PFSK-1 (cell line): ENCODE measurements around the gene ATP13A3.

ENCODE experiments used
- FOXP2 ChIP-seq: optimal IDR thresholded peaks from 2 replicates; pipeline ENCODE3; 2011; ENCODE audit warnings: borderline replicate concordance, control low read depth, inconsistent platforms; ENCODE audit not compliant: insufficient read depth; ENCODE audit errors: extremely low read length, extremely low read depth
- POLR2AphosphoS5 ChIP-seq: IDR thresholded peaks from 2 replicates; pipeline ENCODE4 v1.6.1; 2012; ENCODE audit warnings: low read depth, mild to moderate bottlenecking, control low read depth, low read length, moderate library complexity
- REST ChIP-seq, 2 experiments: IDR thresholded peaks; 2 replicates each; pipeline versions ENCODE4 v1.6.1 to v1.8.0; 2011 to 2012; ENCODE audit warnings: low read depth in 2 of 2, low read length in 2 of 2, control low read depth in 1 of 2, inconsistent platforms in 1 of 2, mild to moderate bottlenecking in 1 of 2, moderate library complexity in 1 of 2; ENCODE audit not compliant: insufficient read depth in 1 of 2
- SIN3A ChIP-seq: IDR thresholded peaks from 2 replicates; pipeline ENCODE4 v1.6.1; 2012; ENCODE audit warnings: mild to moderate bottlenecking, low read length, moderate library complexity, borderline replicate concordance; ENCODE audit not compliant: insufficient read depth
- TAF1 ChIP-seq: IDR thresholded peaks from 2 replicates; pipeline ENCODE4 v1.6.1; 2012; ENCODE audit warnings: low read length, control low read depth, borderline replicate concordance; ENCODE audit not compliant: insufficient read depth

The ATP13A3 gene

GRCh38 chr3:194399166-194399565 lies 87.6 kb downstream of the ATP13A3 start, which contains the start of gene GP5:
GP5 (minus strand) TSS chr3:194399266; CDS start chr3:194398282, 984 bp downstream.
- TF ChIP-seq SIN3A: no peak
- TF ChIP-seq POLR2AphosphoS5: no peak
- TF ChIP-seq FOXP2: no peak
- TF ChIP-seq TAF1: no peak
- TF ChIP-seq REST (IDR thresholded peaks at IDR 0.05; ENCODE audit: insufficient read depth in 1 of 2, low read depth in 2 of 2, low read length in 2 of 2): no peak

GRCh38 chr3:194397757-194398312 lies 89.0 kb downstream of the ATP13A3 start:
- TF ChIP-seq REST (IDR thresholded peaks at IDR 0.05; ENCODE audit: insufficient read depth in 1 of 2, low read depth in 2 of 2, low read length in 2 of 2) (no peak), POLR2AphosphoS5 (no peak), FOXP2 (no peak), TAF1 (no peak), SIN3A (no peak)

GRCh38 chr3:194396859-194397756 lies 89.7 kb downstream of the ATP13A3 start:
- TF ChIP-seq REST (IDR thresholded peaks at IDR 0.05; ENCODE audit: insufficient read depth in 1 of 2, low read depth in 2 of 2, low read length in 2 of 2) (no peak), FOXP2 (no peak), POLR2AphosphoS5 (no peak), SIN3A (no peak), TAF1 (no peak)

- TF ChIP-seq FOXP2: no peak
- TF ChIP-seq POLR2AphosphoS5: no peak
- no peak for TF ChIP-seq TAF1
- TF ChIP-seq SIN3A: no peak
These were observed 90.3 kb downstream of the ATP13A3 start for GRCh38 chr3:194396539-194396858.

GRCh38 chr3:194395778-194396538 lies 90.8 kb downstream of the ATP13A3 start:
- TF ChIP-seq SIN3A: no peak
- TF ChIP-seq FOXP2: peak; percentile 66
- 0 out of 4 replicates have a peak, but pooled peaks of 1 of the 2 experiments have one; percentile 18 for TF ChIP-seq REST (IDR thresholded peaks at IDR 0.05; ENCODE audit: insufficient read depth in 1 of 2, low read depth in 2 of 2, low read length in 2 of 2)
- no peak for TF ChIP-seq POLR2AphosphoS5
- TF ChIP-seq TAF1: no peak
